NB4 (cell line): ENCODE results near the gene MYBPHL.
A peak's percentile ranks its signal among the peaks of the same experiment; 100 is the strongest.

Experiments used
- DNase-seq: peaks from one replicate; pipeline ENCODE4 v3.0.0; 2010; ENCODE audit warnings: low read depth
- H3K4me3 ChIP-seq: one replicate; pipeline ENCODE4 v1.5.1; 2011; ENCODE audit warnings: mild to moderate bottlenecking, low read depth, low read length, moderate library complexity
- CTCF ChIP-seq: IDR thresholded peaks from one replicate; pipeline ENCODE4 v1.5.1; 2012; ENCODE audit warnings: low read depth, low read length
- MAX ChIP-seq: IDR thresholded peaks from 2 replicates; pipeline ENCODE4 v1.6.1; 2011; ENCODE audit warnings: low read depth, low read length
- MYC ChIP-seq: IDR thresholded peaks from 2 replicates; pipeline ENCODE4 v1.6.1; 2011; ENCODE audit warnings: low read depth, low read length
- POLR2A ChIP-seq: IDR thresholded peaks from 2 replicates; pipeline ENCODE4 v1.6.1; 2011; ENCODE audit warnings: mild to moderate bottlenecking; ENCODE audit not compliant: insufficient read length; ENCODE audit errors: extremely low read depth

Gene MYBPHL

GRCh38 chr1:109265741-109266330 lies 41.0 kb downstream of the MYBPHL start:
- DNase-seq = no peak
- no peak overlapping the region for H3K4me3 ChIP-seq
- TF ChIP-seq MYC = no peak
- TF ChIP-seq MAX = no peak
- no peak for TF ChIP-seq POLR2A
- no peak for TF ChIP-seq CTCF

GRCh38 chr1:109265016-109265415 lies 41.8 kb downstream of the MYBPHL start:
- TF ChIP-seq MYC = no peak
- no peak for DNase-seq
- H3K4me3 ChIP-seq = no peak overlapping the region

GRCh38 chr1:109264379-109264755 lies 42.4 kb downstream of the MYBPHL start:
- TF ChIP-seq CTCF (no peak), MAX (no peak), POLR2A (no peak), MYC (no peak)
- H3K4me3 ChIP-seq = no peak overlapping the region
- no peak for DNase-seq

- TF ChIP-seq POLR2A = no peak
- peak; percentile 69 for TF ChIP-seq MAX
- TF ChIP-seq MYC = peak; percentile 73
- peak; percentile 89 for TF ChIP-seq CTCF
- DNase-seq = peak; percentile 65
- no peak overlapping the region for H3K4me3 ChIP-seq
Observed at GRCh38 chr1:109263597-109264378, 43.0 kb downstream of the MYBPHL start.

GRCh38 chr1:109263234-109263596 lies 43.6 kb downstream of the MYBPHL start:
- TF ChIP-seq MYC = no peak
- no peak for TF ChIP-seq POLR2A
- no peak for TF ChIP-seq CTCF
- TF ChIP-seq MAX = no peak
- no peak for DNase-seq
- H3K4me3 ChIP-seq = no peak overlapping the region

GRCh38 chr1:109262231-109263055 lies 44.4 kb downstream of the MYBPHL start:
- H3K4me3 ChIP-seq = no peak overlapping the region
- no peak for DNase-seq
- no peak for TF ChIP-seq MAX
- no peak for TF ChIP-seq POLR2A
- no peak for TF ChIP-seq MYC
- TF ChIP-seq CTCF = no peak
